H9 (cell line): ENCODE data around the gene CHL1. TPM values are rescaled to one million over a fixed set of nuclear protein-coding genes. Genes with fewer than 3 reads are reported as not detected.

Experiments
- DNase-seq: peaks from one replicate; pipeline ENCODE4 v3.0.0-alpha.2; 2017
- H2AFZ ChIP-seq: one replicate; pipeline ENCODE4 v1.6.1; 2013; ENCODE audit warnings: mild to moderate bottlenecking, low read length, control low read depth, moderate library complexity
- H2AK5ac ChIP-seq: 2 replicates; pipeline ENCODE4 v1.6.1; 2013; ENCODE audit warnings: low read length, control low read depth, mixed read lengths; ENCODE audit not compliant: insufficient read length
- H2BK120ac ChIP-seq: one replicate; pipeline ENCODE4 v1.6.1; 2013; ENCODE audit warnings: low read depth, mild to moderate bottlenecking, low read length, control low read depth, inconsistent platforms; ENCODE audit not compliant: poor library complexity, severe bottlenecking
- H2BK12ac ChIP-seq: 2 replicates; pipeline ENCODE4 v1.6.1; 2013; ENCODE audit warnings: low read length, control low read depth, mixed read lengths, low read depth; ENCODE audit not compliant: insufficient read length
- H2BK15ac ChIP-seq: 2 replicates; pipeline ENCODE4 v1.6.1; 2013; ENCODE audit warnings: low read depth, low read length, control low read depth
- H2BK20ac ChIP-seq: one replicate; pipeline ENCODE4 v1.6.1; 2013; ENCODE audit warnings: low read depth, mild to moderate bottlenecking, low read length, control low read depth, inconsistent platforms; ENCODE audit not compliant: poor library complexity, severe bottlenecking
- H2BK5ac ChIP-seq: 2 replicates; pipeline ENCODE4 v1.6.1; 2013; ENCODE audit warnings: low read length, control low read depth, mixed read lengths; ENCODE audit not compliant: insufficient read length
- H3K14ac ChIP-seq: 2 replicates; pipeline ENCODE4 v1.6.1; 2013; ENCODE audit warnings: low read length, control low read depth; ENCODE audit not compliant: insufficient read depth
- H3K18ac ChIP-seq: 2 replicates; pipeline ENCODE4 v1.6.1; 2013; ENCODE audit warnings: low read depth, mild to moderate bottlenecking, mixed read lengths, low read length, control low read depth; ENCODE audit not compliant: insufficient read length
- H3K23ac ChIP-seq: 2 replicates; pipeline ENCODE4 v1.6.1; 2013; ENCODE audit warnings: low read length, control low read depth, mixed read lengths, low read depth; ENCODE audit not compliant: insufficient read length
- H3K23me2 ChIP-seq: 2 replicates; pipeline ENCODE4 v1.6.1; 2013; ENCODE audit warnings: low read depth, mild to moderate bottlenecking, mixed read lengths, low read length, control low read depth; ENCODE audit not compliant: insufficient read length, poor library complexity, severe bottlenecking
- H3K27ac ChIP-seq: 2 replicates; pipeline ENCODE4 v1.5.1; 2013; ENCODE audit warnings: low read length, control low read depth, mixed read lengths, low read depth; ENCODE audit not compliant: insufficient read length
- H3K27me3 ChIP-seq: 2 replicates; pipeline ENCODE4 v1.6.1; 2013; ENCODE audit warnings: low read length, control low read depth, inconsistent platforms; ENCODE audit not compliant: insufficient read depth
- H3K4ac ChIP-seq: 2 replicates; pipeline ENCODE4 v1.6.1; 2013; ENCODE audit warnings: low read depth, mild to moderate bottlenecking, control low read depth, inconsistent platforms, low read length, moderate library complexity
- H3K4me1 ChIP-seq: 2 replicates; pipeline ENCODE4 v1.6.1; 2013; ENCODE audit warnings: low read length, control low read depth, inconsistent platforms; ENCODE audit not compliant: insufficient read depth
- H3K4me2 ChIP-seq: 2 replicates; pipeline ENCODE4 v1.6.1; 2013; ENCODE audit warnings: low read length, control low read depth, mixed read lengths; ENCODE audit not compliant: insufficient read length, insufficient read depth
- H3K56ac ChIP-seq: 2 replicates; pipeline ENCODE4 v1.6.1; 2013; ENCODE audit warnings: low read depth, mild to moderate bottlenecking, mixed read lengths, low read length, control low read depth; ENCODE audit not compliant: insufficient read length
- H3K79me1 ChIP-seq: 2 replicates; pipeline ENCODE4 v1.6.1; 2013; ENCODE audit warnings: low read depth, mild to moderate bottlenecking, moderate library complexity, low read length, control low read depth, inconsistent platforms; ENCODE audit not compliant: insufficient read depth, poor library complexity, severe bottlenecking
- H3K79me2 ChIP-seq: 2 replicates; pipeline ENCODE4 v1.6.1; 2013; ENCODE audit warnings: low read length, control low read depth, inconsistent platforms; ENCODE audit not compliant: insufficient read depth
- H3K9ac ChIP-seq: 2 replicates; pipeline ENCODE4 v1.6.1; 2013; ENCODE audit warnings: low read length, control low read depth, mixed read lengths; ENCODE audit not compliant: insufficient read length; ENCODE audit errors: extremely low read depth
- H3K9me3 ChIP-seq: one replicate; pipeline ENCODE4 v1.6.1; 2013; ENCODE audit warnings: low read depth, low read length, inconsistent platforms; ENCODE audit not compliant: control insufficient read depth
- H3T11ph ChIP-seq: one replicate; pipeline ENCODE4 v1.6.1; 2013; ENCODE audit warnings: mild to moderate bottlenecking, low read length, control low read depth, inconsistent platforms
- H4K20me1 ChIP-seq: one replicate; pipeline ENCODE4 v1.6.1; 2013; ENCODE audit not compliant: control insufficient read depth, insufficient read length, insufficient read depth
- H4K5ac ChIP-seq: 2 replicates; pipeline ENCODE4 v1.6.1; 2013; ENCODE audit warnings: low read depth, mild to moderate bottlenecking, mixed read lengths, low read length, control low read depth; ENCODE audit not compliant: insufficient read length
- H4K8ac ChIP-seq: replicated peaks from 2 replicates; pipeline ENCODE4 v1.6.1; 2013; ENCODE audit warnings: low read length, control low read depth, mixed read lengths, low read depth; ENCODE audit not compliant: insufficient read length
- H4K91ac ChIP-seq: 2 replicates; pipeline ENCODE4 v1.6.1; 2013; ENCODE audit warnings: low read depth, mild to moderate bottlenecking, moderate library complexity, mixed read lengths, low read length, control low read depth; ENCODE audit not compliant: insufficient read length
- H3K27ac Mint-ChIP-seq, 3 experiments: 2 replicates in 2 of 3; 3 replicates in 1 of 3; pipeline ENCODE4 v1.8.0; 2020 to 2021; ENCODE audit warnings: mixed read lengths in 3 of 3, mild to moderate bottlenecking in 1 of 3, moderate library complexity in 1 of 3
- H3K27me3 Mint-ChIP-seq: 2 replicates; pipeline ENCODE4 v1.8.0; 2021; ENCODE audit warnings: low read depth, mild to moderate bottlenecking, moderate library complexity, mixed read lengths
- H3K36me3 Mint-ChIP-seq, 3 experiments: 2 replicates in 2 of 3; 3 replicates in 1 of 3; pipeline ENCODE4 v1.8.0; 2020 to 2021; ENCODE audit warnings: low read depth in 3 of 3, mixed read lengths in 3 of 3; ENCODE audit not compliant: insufficient read depth in 1 of 3
- H3K4me1 Mint-ChIP-seq, 2 experiments: 2 replicates each; pipeline ENCODE4 v1.8.0; 2020; ENCODE audit warnings: mixed read lengths in 2 of 2
- H3K4me3 Mint-ChIP-seq, 2 experiments: 2 replicates in 1 of 2; 3 replicates in 1 of 2; pipeline ENCODE4 v1.8.0; 2020 to 2021; ENCODE audit warnings: mild to moderate bottlenecking in 2 of 2, mixed read lengths in 2 of 2, moderate library complexity in 1 of 2
- H3K9me3 Mint-ChIP-seq, 2 experiments: 2 replicates in 1 of 2; 3 replicates in 1 of 2; pipeline ENCODE4 v1.8.0; 2020; ENCODE audit warnings: mild to moderate bottlenecking in 2 of 2, mixed read lengths in 2 of 2, moderate library complexity in 1 of 2
- WGBS: extraction: QIAGEN DNeasy Blood & Tissue Kit; methylation state at CpG from one replicate; pipeline ENCODE4 v1.1.7; 2013; ENCODE audit warnings: missing lambda C conversion rate, low lambda C conversion rate, mixed read lengths; ENCODE audit not compliant: insufficient read length; ENCODE audit errors: extremely low coverage; 5-methylcytosine and 5-hydroxymethylcytosine counted together
- total RNA-seq: library from RNA; stranded (reverse); gene quantifications from 2 replicates; pipeline ENCODE4 v1.2.1, GENCODE V29; 2021
- TF ChIP-seq, protein P1 (sequence below): fragments of 200-600 bp; sonication (generic); conservative IDR thresholded peaks from 3 replicates; pipeline ENCODE4 v1.8.0; 2021; ENCODE audit warnings: antibody characterized with exemption, mild to moderate bottlenecking

The CHL1 gene
- total RNA-seq, 1 experiment from 2014 or later: not detected

DNA sequence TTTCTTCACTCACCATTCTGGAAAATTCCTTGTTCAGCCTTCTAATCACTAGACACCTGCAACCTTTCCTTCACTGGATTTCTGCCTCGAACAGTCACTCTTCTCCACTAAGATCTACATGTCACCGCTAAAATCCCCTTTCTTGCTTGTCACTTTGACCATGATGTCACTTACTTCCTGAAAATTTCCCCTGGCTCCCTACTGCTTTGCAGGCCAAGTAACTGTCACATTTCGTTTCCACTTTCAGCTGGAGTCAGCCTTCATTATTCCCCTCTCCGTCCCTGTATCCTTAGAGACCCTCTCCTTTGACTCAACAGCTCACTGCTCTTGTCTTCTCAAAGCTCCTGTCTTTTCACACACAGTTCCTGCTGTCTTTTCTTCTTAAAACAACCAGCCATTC is 15.9 kb downstream of the CHL1 start:
- no peaks in the 10 kb centered on the region for H4K20me1 ChIP-seq
- H3K9me3 ChIP-seq: no peaks in the 10 kb centered on the region
- DNase-seq: no peak
- H3T11ph ChIP-seq: no peak overlapping the region
- H3K4me2 ChIP-seq: no peak overlapping the region
- H3K14ac ChIP-seq: no peak overlapping the region
- H3K56ac ChIP-seq: no peak overlapping the region
- H4K5ac ChIP-seq: no peak overlapping the region
- Mint-ChIP-seq H3K27me3 (no peaks in the 10 kb centered on the region; the same call in 1 of the 2 replicates), H3K9me3 (no peaks in the 10 kb centered on the region), H3K36me3 (no peaks in the 10 kb centered on the region), H3K4me3 (no peak overlapping the region), H3K27ac (no peak overlapping the region), H3K4me1 (no peaks in the 10 kb centered on the region)
- H3K79me2 ChIP-seq: no peaks in the 10 kb centered on the region
- no peak overlapping the region for H4K91ac ChIP-seq
- no peaks in the 10 kb centered on the region for H3K27me3 ChIP-seq
- no peak overlapping the region for H2BK5ac ChIP-seq
- WGBS: no CpG with 5 or more reads among the region's 4 CpGs
- H2BK120ac ChIP-seq: no peak overlapping the region
- H3K27ac ChIP-seq: no peak overlapping the region
- no peak overlapping the region for H2BK15ac ChIP-seq
- H3K18ac ChIP-seq: no peak overlapping the region
- H3K79me1 ChIP-seq: no peaks in the 10 kb centered on the region
- H3K23me2 ChIP-seq: no peaks in the 10 kb centered on the region
- H3K9ac ChIP-seq: no peak overlapping the region
- H2AFZ ChIP-seq: no peak overlapping the region
- H4K8ac ChIP-seq: no peak overlapping the region
- TF ChIP-seq, protein P1, sequence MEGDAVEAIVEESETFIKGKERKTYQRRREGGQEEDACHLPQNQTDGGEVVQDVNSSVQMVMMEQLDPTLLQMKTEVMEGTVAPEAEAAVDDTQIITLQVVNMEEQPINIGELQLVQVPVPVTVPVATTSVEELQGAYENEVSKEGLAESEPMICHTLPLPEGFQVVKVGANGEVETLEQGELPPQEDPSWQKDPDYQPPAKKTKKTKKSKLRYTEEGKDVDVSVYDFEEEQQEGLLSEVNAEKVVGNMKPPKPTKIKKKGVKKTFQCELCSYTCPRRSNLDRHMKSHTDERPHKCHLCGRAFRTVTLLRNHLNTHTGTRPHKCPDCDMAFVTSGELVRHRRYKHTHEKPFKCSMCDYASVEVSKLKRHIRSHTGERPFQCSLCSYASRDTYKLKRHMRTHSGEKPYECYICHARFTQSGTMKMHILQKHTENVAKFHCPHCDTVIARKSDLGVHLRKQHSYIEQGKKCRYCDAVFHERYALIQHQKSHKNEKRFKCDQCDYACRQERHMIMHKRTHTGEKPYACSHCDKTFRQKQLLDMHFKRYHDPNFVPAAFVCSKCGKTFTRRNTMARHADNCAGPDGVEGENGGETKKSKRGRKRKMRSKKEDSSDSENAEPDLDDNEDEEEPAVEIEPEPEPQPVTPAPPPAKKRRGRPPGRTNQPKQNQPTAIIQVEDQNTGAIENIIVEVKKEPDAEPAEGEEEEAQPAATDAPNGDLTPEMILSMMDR: no peak
- no peak overlapping the region for H2AK5ac ChIP-seq
- no peak overlapping the region for H3K4ac ChIP-seq
- no peak overlapping the region for H2BK12ac ChIP-seq
- no peaks in the 10 kb centered on the region for H3K4me1 ChIP-seq
- no peak overlapping the region for H3K23ac ChIP-seq
- no peak overlapping the region for H2BK20ac ChIP-seq
